Lower leg skin (tissue), 3 donors: ENCODE measurements around the gene FJX1.

Source experiments
- CTCF ChIP-seq, 3 donors: fragments of 450-650 bp; IDR thresholded peaks; one replicate each; pipeline ENCODE4 v1.5.1; 2016; ENCODE audit warnings: antibody characterized with exemption in 3 of 3, mild to moderate bottlenecking in 3 of 3, moderate library complexity in 2 of 3
- POLR2A ChIP-seq, 2 donors: fragments of 450-650 bp; IDR thresholded peaks; one replicate each; pipeline ENCODE4 v1.6.1; 2016 to 2017; ENCODE audit warnings: antibody characterized with exemption in 2 of 2, mild to moderate bottlenecking in 1 of 2, moderate library complexity in 1 of 2

GRCh38 chr11:35614939-35615569 lies 3.2 kb upstream of the FJX1 start:
- TF ChIP-seq CTCF (IDR thresholded peaks at IDR 0.05) (no peak), POLR2A (IDR thresholded peaks at IDR 0.05) (no peak)
